MM.1S (cell line): ENCODE results near the gene ARHGAP32.

Experiments
- DNase-seq: peaks from one replicate; pipeline ENCODE4 v3.0.0-alpha.2; 2015
- H2AFZ ChIP-seq: fragments of 300-600 bp; sonication (generic); 2 replicates; pipeline ENCODE4 v1.6.0; 2016; ENCODE audit warnings: antibody characterized with exemption, low read length
- H3F3A ChIP-seq: fragments of 300-600 bp; sonication (generic); 2 replicates; pipeline ENCODE4 v1.6.1; 2016; ENCODE audit warnings: mild to moderate bottlenecking, antibody characterized with exemption, low read length, moderate library complexity, mixed read lengths; ENCODE audit not compliant: insufficient read depth
- H3K27ac ChIP-seq: fragments of 300-600 bp; sonication (generic); 2 replicates; pipeline ENCODE4 v1.5.1; 2016; ENCODE audit warnings: mild to moderate bottlenecking, low read length
- H3K27me3 ChIP-seq: fragments of 300-600 bp; sonication (generic); replicated peaks from 2 replicates; pipeline ENCODE4 v1.6.0; 2016; ENCODE audit warnings: low read length; ENCODE audit not compliant: insufficient read depth
- H3K36me3 ChIP-seq: fragments of 300-600 bp; sonication (generic); replicated peaks from 2 replicates; pipeline ENCODE4 v1.6.1; 2016; ENCODE audit warnings: mild to moderate bottlenecking, low read length, mixed read lengths; ENCODE audit not compliant: insufficient read depth
- H3K4me1 ChIP-seq: fragments of 300-600 bp; sonication (generic); 2 replicates; pipeline ENCODE4 v1.6.1; 2016; ENCODE audit warnings: low read length, mixed read lengths
- H3K4me2 ChIP-seq: fragments of 300-600 bp; sonication (generic); 2 replicates; pipeline ENCODE4 v1.6.0; 2016; ENCODE audit warnings: low read depth, low read length
- H3K4me3 ChIP-seq: fragments of 300-600 bp; sonication (generic); 2 replicates; pipeline ENCODE4 v1.5.1; 2016; ENCODE audit warnings: low read length, mixed read lengths
- H3K79me2 ChIP-seq: fragments of 300-600 bp; sonication (generic); 2 replicates; pipeline ENCODE4 v1.6.1; 2016; ENCODE audit warnings: mixed run types, low read length, mixed read lengths
- H3K9ac ChIP-seq: fragments of 300-600 bp; sonication (generic); 2 replicates; pipeline ENCODE4 v1.6.1; 2016; ENCODE audit warnings: low read length, mixed read lengths
- H3K9me2 ChIP-seq: fragments of 300-600 bp; sonication (generic); replicated peaks from 2 replicates; pipeline ENCODE4 v1.6.1; 2016; ENCODE audit warnings: mild to moderate bottlenecking, low read length, mixed read lengths; ENCODE audit not compliant: insufficient read depth
- H3K9me3 ChIP-seq: fragments of 300-600 bp; sonication (generic); replicated peaks from 2 replicates; pipeline ENCODE4 v1.6.1; 2016; ENCODE audit warnings: mild to moderate bottlenecking, low read length, mixed read lengths; ENCODE audit not compliant: insufficient read depth
- H4K20me1 ChIP-seq: fragments of 300-600 bp; sonication (generic); 2 replicates; pipeline ENCODE4 v1.6.1; 2016; ENCODE audit warnings: mild to moderate bottlenecking, low read length, moderate library complexity, mixed read lengths; ENCODE audit not compliant: insufficient read depth
- EZH2 ChIP-seq: fragments of 300-600 bp; sonication (generic); optimal IDR thresholded peaks from 2 replicates; pipeline ENCODE3; 2017; ENCODE audit warnings: low read depth, mild to moderate bottlenecking, antibody characterized with exemption, low read length, mixed read lengths
- EZH2phosphoT487 ChIP-seq: fragments of 300-600 bp; sonication (generic); IDR thresholded peaks from 2 replicates; pipeline ENCODE4 v1.6.1; 2018; ENCODE audit warnings: antibody characterized with exemption, low read length
- TF ChIP-seq, protein P1 (sequence below): fragments of 300-600 bp; sonication (generic); IDR thresholded peaks from 2 replicates; pipeline ENCODE4 v1.5.1; 2016; ENCODE audit warnings: antibody characterized with exemption, low read length, mixed read lengths

The ARHGAP32 gene

DNA sequence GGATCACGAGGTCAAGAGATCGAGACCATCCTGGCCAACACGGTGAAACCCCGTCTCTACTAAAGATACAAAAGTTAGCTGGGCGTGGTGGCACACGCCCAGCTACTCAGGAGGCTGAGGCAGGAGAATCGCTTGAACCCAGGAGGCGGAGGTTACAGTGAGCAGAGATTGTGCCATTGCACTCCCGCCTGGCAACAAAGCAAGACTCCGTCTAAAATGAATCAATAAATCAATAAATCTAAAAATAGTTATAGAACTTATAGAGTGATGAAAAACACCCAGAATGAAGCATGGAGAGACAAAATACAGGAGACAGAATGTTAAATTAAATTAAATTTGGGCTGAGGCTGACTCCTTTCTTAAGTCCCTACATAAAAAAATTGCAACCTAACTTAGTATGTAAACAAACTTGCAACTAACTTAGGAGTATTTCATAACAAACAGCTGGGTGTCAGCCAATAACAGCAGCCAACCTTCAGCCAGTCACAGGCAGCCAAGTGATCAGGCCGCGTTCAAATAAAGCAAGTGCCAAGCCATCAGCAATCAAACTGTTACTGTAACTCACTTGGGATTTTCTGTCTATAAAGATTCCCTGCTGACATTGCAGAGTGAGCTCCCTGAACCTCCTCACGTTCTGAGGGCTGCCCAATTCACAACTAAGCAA lies 242.2 kb downstream of the ARHGAP32 start:
- H3K4me2 ChIP-seq, result no peak overlapping the region
- H3K27ac ChIP-seq, result no peak overlapping the region
- no peaks in the 10 kb centered on the region for H3K4me1 ChIP-seq
- DNase-seq, result no peak
- TF ChIP-seq, protein P1, sequence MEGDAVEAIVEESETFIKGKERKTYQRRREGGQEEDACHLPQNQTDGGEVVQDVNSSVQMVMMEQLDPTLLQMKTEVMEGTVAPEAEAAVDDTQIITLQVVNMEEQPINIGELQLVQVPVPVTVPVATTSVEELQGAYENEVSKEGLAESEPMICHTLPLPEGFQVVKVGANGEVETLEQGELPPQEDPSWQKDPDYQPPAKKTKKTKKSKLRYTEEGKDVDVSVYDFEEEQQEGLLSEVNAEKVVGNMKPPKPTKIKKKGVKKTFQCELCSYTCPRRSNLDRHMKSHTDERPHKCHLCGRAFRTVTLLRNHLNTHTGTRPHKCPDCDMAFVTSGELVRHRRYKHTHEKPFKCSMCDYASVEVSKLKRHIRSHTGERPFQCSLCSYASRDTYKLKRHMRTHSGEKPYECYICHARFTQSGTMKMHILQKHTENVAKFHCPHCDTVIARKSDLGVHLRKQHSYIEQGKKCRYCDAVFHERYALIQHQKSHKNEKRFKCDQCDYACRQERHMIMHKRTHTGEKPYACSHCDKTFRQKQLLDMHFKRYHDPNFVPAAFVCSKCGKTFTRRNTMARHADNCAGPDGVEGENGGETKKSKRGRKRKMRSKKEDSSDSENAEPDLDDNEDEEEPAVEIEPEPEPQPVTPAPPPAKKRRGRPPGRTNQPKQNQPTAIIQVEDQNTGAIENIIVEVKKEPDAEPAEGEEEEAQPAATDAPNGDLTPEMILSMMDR, result no peak
- TF ChIP-seq EZH2 (no peak), EZH2phosphoT487 (no peak)
- H3K27me3 ChIP-seq, result no peaks in the 10 kb centered on the region
- no peak overlapping the region for H2AFZ ChIP-seq
- H3K4me3 ChIP-seq, result no peak overlapping the region
- no peak overlapping the region for H3K9ac ChIP-seq
- no peaks in the 10 kb centered on the region for H3K9me3 ChIP-seq
- H3K36me3 ChIP-seq, result no peaks in the 10 kb centered on the region
- no peaks in the 10 kb centered on the region for H3K9me2 ChIP-seq
- H3F3A ChIP-seq, result no peaks in the 10 kb centered on the region; the same call in 1 of the 2 replicates
- H3K79me2 ChIP-seq, result no peaks in the 10 kb centered on the region
- no peaks in the 10 kb centered on the region for H4K20me1 ChIP-seq

GRCh38 chr11:128948583-128948982 lies 243.5 kb downstream of the ARHGAP32 start:
- Histone ChIP-seq H3K9ac (no peak overlapping the region), H3K4me3 (no peak overlapping the region), H2AFZ (no peak overlapping the region), H3K36me3 (no peaks in the 10 kb centered on the region), H4K20me1 (no peaks in the 10 kb centered on the region), H3F3A (no peaks in the 10 kb centered on the region; the same call in 1 of the 2 replicates), H3K4me1 (no peaks in the 10 kb centered on the region), H3K27me3 (no peaks in the 10 kb centered on the region), H3K9me3 (no peaks in the 10 kb centered on the region), H3K27ac (no peak overlapping the region), H3K9me2 (no peaks in the 10 kb centered on the region), H3K79me2 (no peaks in the 10 kb centered on the region), H3K4me2 (no peak overlapping the region)
- DNase-seq, result peak; percentile 4
- TF ChIP-seq, protein P1, result 0 out of 2 replicates have a peak, but pooled peaks have one; percentile 11
- TF ChIP-seq EZH2, result no peak

GRCh38 chr11:128947773-128948172 lies 244.4 kb downstream of the ARHGAP32 start:
- H3K9ac ChIP-seq, result no peak overlapping the region
- no peaks in the 10 kb centered on the region for H3K9me2 ChIP-seq
- H3K9me3 ChIP-seq, result no peaks in the 10 kb centered on the region
- no peak overlapping the region for H3K27ac ChIP-seq
- no peak for TF ChIP-seq EZH2phosphoT487
- TF ChIP-seq, protein P1, result no peak
- no peaks in the 10 kb centered on the region; the same call in 1 of the 2 replicates for H3F3A ChIP-seq
- H3K4me1 ChIP-seq, result no peaks in the 10 kb centered on the region
- DNase-seq, result peak; percentile 5
- H3K27me3 ChIP-seq, result no peaks in the 10 kb centered on the region
- H4K20me1 ChIP-seq, result no peaks in the 10 kb centered on the region
- H3K4me3 ChIP-seq, result no peak overlapping the region
- H3K4me2 ChIP-seq, result no peak overlapping the region
- no peaks in the 10 kb centered on the region for H3K79me2 ChIP-seq
- no peak overlapping the region for H2AFZ ChIP-seq
- no peaks in the 10 kb centered on the region for H3K36me3 ChIP-seq
